GM21526 (cell line): ENCODE data around the gene EIF4G3.
"Not testable (repeated sequence)": the region's sequence is repeated elsewhere in the genome, so short reads cannot be mapped to it uniquely, and the experiment has no call there.

Experiments used
- ATAC-seq: cut with Tn5 transposase; IDR thresholded peaks from one replicate; pipeline ENCODE4 v1.9.1; 2021; ENCODE audit warnings: moderate library complexity; ENCODE audit not compliant: unreplicated experiment, low FRiP score

Gene EIF4G3

GRCh38 chr1:21084111-21084810, 92.4 kb downstream of the EIF4G3 start:
- no peak for ATAC-seq

GRCh38 chr1:21082073-21082472, 94.6 kb downstream of the EIF4G3 start:
- no peak for ATAC-seq

DNA sequence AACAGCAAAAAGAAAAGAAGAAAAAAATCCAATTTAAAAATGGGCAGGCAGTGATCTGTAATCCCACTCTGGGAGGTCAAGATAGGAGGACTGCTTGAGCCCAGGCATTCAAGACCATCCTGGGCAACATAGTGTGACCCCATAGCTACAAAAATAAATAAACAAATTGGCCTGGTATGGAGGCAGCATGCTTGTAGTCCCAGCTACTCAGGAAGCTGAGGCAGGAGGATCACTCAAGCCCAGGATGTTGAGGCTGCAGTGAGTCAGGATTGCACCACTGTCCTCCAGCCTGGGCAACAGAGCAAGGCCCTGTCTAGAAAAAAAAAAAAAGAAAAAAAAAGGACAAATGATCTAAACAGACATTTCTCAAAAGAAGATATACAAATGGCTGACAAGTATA, 99.6 kb downstream of the EIF4G3 start:
- ATAC-seq = no peak

DNA sequence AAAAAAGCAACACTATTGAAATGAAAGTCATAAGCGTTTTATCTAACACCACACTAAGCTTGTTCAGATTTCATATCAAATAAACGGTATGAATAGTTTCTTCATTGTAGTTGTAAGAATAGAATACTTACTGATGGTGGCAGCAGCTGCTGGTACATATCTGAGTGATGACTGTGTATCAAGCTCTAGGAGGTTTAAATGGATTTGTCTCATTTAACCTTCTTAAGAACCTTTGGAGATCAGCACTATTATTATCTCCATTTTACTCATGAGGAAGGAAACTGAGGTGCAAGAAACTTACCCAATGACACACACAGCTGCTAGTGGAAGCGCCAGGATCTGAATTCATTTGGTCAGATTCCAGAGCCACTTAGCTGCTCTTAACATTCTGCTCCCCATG, 104.0 kb downstream of the EIF4G3 start:
- ATAC-seq = no peak

DNA sequence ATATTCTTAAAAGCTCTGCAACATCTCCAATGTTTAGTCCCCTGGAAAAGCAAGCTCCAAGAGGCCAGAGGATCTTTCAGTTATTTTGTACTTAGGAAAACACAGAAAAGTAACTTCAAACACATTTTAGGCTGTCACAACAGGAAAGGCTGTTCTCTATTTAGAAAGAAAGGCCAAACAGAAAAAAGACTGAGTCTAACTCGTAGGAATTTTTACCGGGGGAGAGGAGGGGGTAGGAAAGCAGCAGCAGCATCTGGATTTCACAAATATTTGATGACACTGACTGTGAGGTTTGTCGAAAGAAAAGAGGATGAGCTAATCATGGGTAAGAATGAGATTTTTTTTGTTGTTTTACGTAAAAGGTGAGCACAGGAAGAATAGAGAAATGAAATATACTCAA, 107.1 kb downstream of the EIF4G3 start:
- ATAC-seq = no peak

DNA sequence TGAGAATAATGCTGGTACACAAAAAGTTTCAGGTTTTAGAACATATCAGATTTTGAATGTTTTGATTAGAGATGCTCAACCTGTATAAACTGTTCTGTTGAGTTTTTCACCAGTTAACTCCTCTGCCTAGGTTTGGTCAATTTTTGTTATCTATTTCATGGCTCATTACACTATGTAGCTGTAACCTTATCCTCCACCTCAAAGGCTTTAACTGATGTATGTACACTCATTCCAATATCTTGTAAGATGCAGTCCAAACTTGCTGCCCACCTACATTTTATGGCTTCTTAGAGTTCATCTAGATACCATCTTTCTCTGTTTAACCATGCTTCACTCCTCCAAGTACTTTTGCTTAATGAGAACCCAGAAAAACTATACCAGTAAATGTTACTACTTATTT, 107.8 kb downstream of the EIF4G3 start:
- ATAC-seq = no peak

DNA sequence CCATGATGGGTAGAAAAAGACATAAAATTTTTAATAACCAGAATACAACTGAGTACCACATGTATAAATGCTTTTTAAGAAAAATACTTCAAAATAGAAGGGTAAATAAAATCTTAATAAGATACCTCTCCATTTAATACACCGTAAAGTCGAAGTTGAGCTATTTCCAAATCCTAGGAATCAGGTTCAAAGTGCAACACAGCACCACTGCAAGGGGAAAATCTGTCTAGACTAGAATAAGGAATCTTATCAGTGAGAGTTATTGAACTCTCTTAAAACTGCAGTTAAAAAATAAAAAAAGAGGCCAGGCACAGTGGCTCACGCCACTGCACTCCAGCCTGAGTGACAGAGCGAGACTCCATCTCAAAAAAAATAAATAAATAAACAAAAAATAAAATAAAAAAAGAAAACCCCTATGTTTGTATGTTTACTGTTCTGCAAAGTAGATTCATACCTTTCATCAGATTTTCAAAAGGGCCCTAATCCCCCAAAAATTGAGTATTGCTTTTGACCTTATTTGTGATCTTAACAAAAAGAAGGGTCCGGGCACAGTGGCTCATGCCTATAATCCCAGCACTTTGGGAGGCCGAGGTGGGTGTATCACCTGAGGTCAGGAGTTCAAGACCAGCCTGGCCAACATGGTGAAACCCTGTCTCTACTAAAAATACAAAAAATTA, 109.0 kb downstream of the EIF4G3 start:
- ATAC-seq = no peak

DNA sequence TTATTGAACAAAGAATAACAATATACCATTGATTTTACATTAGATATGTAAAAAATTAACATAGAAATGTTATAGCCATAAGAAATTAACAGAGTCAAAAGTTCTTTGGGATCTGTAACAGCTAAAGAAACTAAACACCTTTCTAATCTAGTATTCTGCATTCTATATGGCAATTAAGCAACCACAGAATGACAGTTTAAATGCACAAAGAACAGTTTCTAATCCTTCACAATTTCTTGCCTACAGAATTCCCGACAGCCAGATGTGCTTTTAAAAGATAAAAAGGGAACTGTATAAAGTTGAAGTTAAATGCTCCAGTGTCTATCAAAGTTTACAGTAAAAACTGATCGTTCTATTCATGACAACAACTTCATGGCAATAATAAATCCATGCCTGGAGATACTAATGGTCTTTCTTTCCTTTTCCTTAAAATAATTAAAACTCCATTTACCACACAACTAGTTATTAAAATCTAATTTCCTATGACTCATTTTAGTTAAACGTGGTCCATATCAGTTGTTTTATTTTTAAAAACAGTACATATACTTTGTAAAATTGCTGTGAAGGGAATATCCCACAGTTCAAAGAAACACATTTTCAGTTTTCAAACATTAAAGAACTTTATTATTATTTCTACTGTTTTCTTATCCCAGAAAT, 110.2 kb downstream of the EIF4G3 start:
- ATAC-seq = no peak

GRCh38 chr1:21065851-21066250, 110.8 kb downstream of the EIF4G3 start:
- no peak for ATAC-seq

DNA sequence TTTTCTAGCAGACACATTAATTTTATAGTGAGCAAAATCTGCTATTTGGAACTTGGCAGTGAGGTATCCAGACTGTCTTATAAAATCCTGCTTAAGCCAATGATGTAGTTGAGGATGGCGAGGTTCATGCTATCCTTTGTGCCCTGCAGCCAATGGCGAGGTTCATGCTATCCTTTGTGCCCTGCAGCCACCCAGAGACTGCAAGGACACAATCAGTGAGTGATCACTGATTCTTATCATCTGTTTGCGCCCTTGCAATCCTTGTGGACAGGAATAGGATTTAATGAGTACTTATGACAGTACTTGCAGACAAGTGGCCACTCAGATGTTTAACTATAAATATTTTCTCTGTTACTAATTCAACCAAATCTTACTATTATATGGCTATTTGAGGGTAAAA, 112.6 kb downstream of the EIF4G3 start:
- no peak for ATAC-seq

GRCh38 chr1:21060523-21060922, 116.2 kb downstream of the EIF4G3 start:
- no peak for ATAC-seq

GRCh38 chr1:21059021-21059420, 117.7 kb downstream of the EIF4G3 start:
- no peak for ATAC-seq

GRCh38 chr1:21058035-21058793, 118.5 kb downstream of the EIF4G3 start:
- no peak for ATAC-seq

DNA sequence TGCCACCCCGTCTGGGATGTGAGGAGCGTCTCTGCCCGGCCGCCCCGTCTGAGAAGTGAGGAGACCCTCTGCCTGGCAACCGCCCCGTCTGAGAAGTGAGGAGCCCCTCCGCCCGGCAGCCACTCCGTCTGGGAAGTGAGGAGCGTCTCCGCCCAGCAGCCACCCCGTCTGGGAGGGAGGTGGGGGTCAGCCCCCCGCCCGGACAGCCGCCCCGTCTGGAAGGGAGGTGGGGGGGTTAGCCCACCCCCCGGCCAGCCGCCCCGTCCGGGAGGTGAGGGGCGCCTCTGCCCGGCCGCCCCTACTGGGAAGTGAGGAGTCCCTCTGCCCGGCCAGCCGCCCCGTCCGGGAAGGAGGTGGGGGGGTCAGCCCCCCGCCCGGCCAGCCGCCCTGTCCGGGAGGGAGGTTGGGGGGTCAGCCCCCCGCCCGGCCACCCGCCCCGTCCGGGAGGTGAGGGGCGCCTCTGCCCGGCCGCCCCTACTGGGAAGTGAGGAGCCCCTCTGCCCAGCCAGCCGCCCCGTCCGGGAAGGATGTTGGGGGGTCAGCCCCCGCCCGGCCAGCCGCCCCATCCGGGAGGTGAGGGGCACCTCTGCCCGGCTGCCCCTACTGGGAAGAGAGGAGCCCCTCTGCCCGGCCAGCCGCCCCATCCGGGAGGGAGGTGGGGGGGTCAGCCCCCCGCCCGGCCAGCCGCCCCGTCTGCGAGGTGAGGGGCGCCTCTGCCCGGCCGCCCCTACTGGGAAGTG, 123.3 kb downstream of the EIF4G3 start:
- not testable (repeated sequence) for ATAC-seq

DNA sequence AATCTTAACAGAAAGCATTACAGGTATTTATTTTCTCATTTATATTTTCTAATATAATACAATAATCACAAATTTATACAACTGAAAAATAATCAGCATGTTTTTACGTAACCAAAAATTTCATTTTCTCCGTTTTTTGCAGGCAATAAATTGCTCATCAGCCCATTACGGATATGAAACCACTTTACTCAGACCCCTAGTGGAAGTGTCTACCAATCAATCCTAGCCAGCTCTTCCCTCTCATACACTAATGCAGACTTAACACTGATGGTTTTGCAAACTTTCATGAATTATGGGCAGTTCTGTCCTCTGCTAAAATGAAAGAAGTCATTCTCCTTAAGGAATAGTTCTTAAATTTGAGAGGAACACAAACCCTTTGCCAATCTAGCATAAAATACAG, 124.7 kb downstream of the EIF4G3 start:
- no peak for ATAC-seq

- no peak for ATAC-seq
Observed at GRCh38 chr1:21051177-21051825, 125.4 kb downstream of the EIF4G3 start.

GRCh38 chr1:21050031-21050430, 126.7 kb downstream of the EIF4G3 start:
- ATAC-seq = no peak

- ATAC-seq = no peak
Observed at GRCh38 chr1:21048462-21048861, 128.2 kb downstream of the EIF4G3 start.

- ATAC-seq = no peak
Observed at GRCh38 chr1:21046132-21046531, 130.6 kb downstream of the EIF4G3 start.

GRCh38 chr1:21045351-21045750, 131.3 kb downstream of the EIF4G3 start:
- ATAC-seq = no peak
